ENCODE results near the gene TYRP1.

Gene TYRP1

GRCh38 chr9:12737871-12738270, 44.7 kb downstream of the TYRP1 start:
- DNase-seq = no peak

- peak; percentile 45 for DNase-seq
These were observed 45.9 kb downstream of the TYRP1 start for GRCh38 chr9:12739014-12739652.

GRCh38 chr9:12740845-12741244, 47.7 kb downstream of the TYRP1 start:
- peak; percentile 45 for DNase-seq

- peak; percentile 40 for DNase-seq
These were observed 54.8 kb downstream of the TYRP1 start for GRCh38 chr9:12748016-12748415.

GRCh38 chr9:12748954-12749353, 55.8 kb downstream of the TYRP1 start:
- DNase-seq = no peak

- no peak for DNase-seq
These were observed 60.7 kb downstream of the TYRP1 start for GRCh38 chr9:12753931-12754330.

- DNase-seq = no peak
These were observed 66.6 kb downstream of the TYRP1 start for GRCh38 chr9:12759761-12760160.

Measured in EL (cell line).